22Rv1 (cell line): ENCODE measurements around the gene GJD3.

Experiments
- ZFX ChIP-seq: fragments of 450-650 bp; IDR thresholded peaks from 2 replicates; pipeline ENCODE4 v1.6.1; 2017; ENCODE audit warnings: antibody characterized with exemption, borderline replicate concordance
- TF ChIP-seq, protein P1 (sequence below): fragments of 450-650 bp; IDR thresholded peaks from 2 replicates; pipeline ENCODE4 v1.5.1; 2017; ENCODE audit warnings: mild to moderate bottlenecking

DNA sequence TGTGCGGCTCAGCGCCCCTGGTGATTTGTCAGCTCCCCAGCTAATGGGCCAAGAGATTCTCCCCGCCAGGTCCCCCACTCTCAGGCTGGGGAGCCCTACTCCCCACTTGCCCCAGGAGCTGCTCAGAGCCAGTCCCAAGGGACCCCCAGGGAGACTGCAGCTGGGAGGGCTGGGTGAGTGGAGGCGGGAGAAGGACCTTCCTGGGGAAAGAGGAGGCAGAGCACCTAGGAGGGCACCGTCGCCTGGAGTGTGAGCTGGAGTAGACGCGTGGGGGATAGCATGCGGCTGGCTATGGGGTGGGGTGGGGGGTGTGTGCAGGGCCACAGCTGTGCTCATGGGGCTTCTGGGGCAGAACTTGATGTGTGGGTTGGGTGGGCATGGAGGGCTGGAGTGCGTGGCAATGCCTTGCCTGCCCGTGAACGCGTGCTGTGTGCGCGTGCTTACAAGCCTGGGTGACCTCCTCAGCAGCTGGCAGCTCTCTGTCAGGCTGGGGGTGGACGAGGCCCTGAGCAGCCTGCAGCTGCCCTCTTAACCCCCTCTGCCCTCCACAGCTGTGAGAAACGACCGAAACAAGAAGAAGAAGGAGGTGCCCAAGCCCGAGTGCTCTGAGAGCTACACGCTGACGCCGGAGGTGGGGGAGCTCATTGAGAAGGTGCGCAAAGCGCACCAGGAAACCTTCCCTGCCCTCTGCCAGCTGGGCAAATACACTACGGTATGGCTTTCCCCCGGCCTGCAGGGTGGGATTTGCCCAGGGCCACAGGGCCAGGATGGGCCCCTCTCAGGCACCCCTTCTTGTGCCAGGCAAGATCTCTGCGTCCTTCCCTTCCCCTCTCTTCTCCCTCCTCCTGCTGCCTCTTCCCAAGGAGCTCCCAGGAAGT lies 12.9 kb downstream of the GJD3 start:
- TF ChIP-seq, protein P1, sequence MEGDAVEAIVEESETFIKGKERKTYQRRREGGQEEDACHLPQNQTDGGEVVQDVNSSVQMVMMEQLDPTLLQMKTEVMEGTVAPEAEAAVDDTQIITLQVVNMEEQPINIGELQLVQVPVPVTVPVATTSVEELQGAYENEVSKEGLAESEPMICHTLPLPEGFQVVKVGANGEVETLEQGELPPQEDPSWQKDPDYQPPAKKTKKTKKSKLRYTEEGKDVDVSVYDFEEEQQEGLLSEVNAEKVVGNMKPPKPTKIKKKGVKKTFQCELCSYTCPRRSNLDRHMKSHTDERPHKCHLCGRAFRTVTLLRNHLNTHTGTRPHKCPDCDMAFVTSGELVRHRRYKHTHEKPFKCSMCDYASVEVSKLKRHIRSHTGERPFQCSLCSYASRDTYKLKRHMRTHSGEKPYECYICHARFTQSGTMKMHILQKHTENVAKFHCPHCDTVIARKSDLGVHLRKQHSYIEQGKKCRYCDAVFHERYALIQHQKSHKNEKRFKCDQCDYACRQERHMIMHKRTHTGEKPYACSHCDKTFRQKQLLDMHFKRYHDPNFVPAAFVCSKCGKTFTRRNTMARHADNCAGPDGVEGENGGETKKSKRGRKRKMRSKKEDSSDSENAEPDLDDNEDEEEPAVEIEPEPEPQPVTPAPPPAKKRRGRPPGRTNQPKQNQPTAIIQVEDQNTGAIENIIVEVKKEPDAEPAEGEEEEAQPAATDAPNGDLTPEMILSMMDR, result no peak
- TF ChIP-seq ZFX, result no peak
